Measurements from ENCODE around the gene ST8SIA5. TPM values are rescaled to one million over a fixed set of nuclear protein-coding genes. Genes with fewer than 3 reads are reported as not detected.

The ST8SIA5 gene
- total and polyA plus RNA-seq, 2 donors (not counting 3 experiments of a cell fraction or from before 2014, with no cell fraction given): 0.25 to 0.62 TPM

GRCh38 chr18:46728219-46728930 is 28.5 kb downstream of the ST8SIA5 start:
- FAIRE-seq: no peak

GRCh38 chr18:46727177-46727576 is 29.7 kb downstream of the ST8SIA5 start:
- TF ChIP-seq JUN (IDR thresholded peaks at IDR 0.05; ENCODE audit: borderline replicate concordance, insufficient read depth, insufficient read length, low read depth) (no peak), POLR2AphosphoS5 (IDR thresholded peaks at IDR 0.05; ENCODE audit: insufficient read depth, low read depth, low read length) (no peak), EZH2 (IDR thresholded peaks at IDR 0.05; ENCODE audit: borderline replicate concordance, low read depth, low read length, severe bottlenecking) (no peak), POLR2A (IDR thresholded peaks at IDR 0.05; ENCODE audit: low read depth, low read length) (no peak), GATA2 (IDR thresholded peaks at IDR 0.05; ENCODE audit: insufficient read depth, insufficient read length, low read depth, low read length) (no peak), MYC (IDR thresholded peaks at IDR 0.05; ENCODE audit: low read depth, low read length) (no peak), CTCF (IDR thresholded peaks at IDR 0.05; ENCODE audit: extremely low read depth in 1 of 2, insufficient read depth in 1 of 2, low read depth in 1 of 2, low read length in 2 of 2) (no peak)
- TF ChIP-seq, protein P1, sequence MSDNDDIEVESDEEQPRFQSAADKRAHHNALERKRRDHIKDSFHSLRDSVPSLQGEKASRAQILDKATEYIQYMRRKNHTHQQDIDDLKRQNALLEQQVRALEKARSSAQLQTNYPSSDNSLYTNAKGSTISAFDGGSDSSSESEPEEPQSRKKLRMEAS (IDR thresholded peaks at IDR 0.05; ENCODE audit: insufficient read depth, insufficient read length): no peak
- Histone ChIP-seq H3K9me3 (replicated peaks; ENCODE audit: control insufficient read depth, insufficient read depth, low read length) (no peaks in the 10 kb centered on the region), H3K36me3 (ENCODE audit: control insufficient read depth in 2 of 2, extremely low read depth in 1 of 2, insufficient read depth in 2 of 2, low read length in 2 of 2) (no peaks in the 10 kb centered on the region), H3K27me3 (ENCODE audit: control insufficient read depth in 2 of 2, insufficient read depth in 2 of 2, low read length in 2 of 2) (no peaks in the 10 kb centered on the region), H3K4me1 (ENCODE audit: control insufficient read depth, extremely low read depth, insufficient read depth, low read length) (no peaks in the 10 kb centered on the region), H2AFZ (ENCODE audit: low read depth, low read length) (no peak overlapping the region), H3K9ac (replicated peaks; ENCODE audit: extremely low read depth, insufficient read depth, low read length) (no peak overlapping the region), H3K9me1 (replicated peaks; ENCODE audit: control insufficient read depth, extremely low read depth, insufficient read depth, low read length) (no peaks in the 10 kb centered on the region), H3K79me2 (ENCODE audit: control insufficient read depth, insufficient read depth, low read length) (no peaks in the 10 kb centered on the region), H3K4me3 (replicated peaks in 1 of 3; ENCODE audit: insufficient read depth in 1 of 3, low read depth in 1 of 3, low read length in 3 of 3) (no peak overlapping the region), H3K27ac (ENCODE audit: insufficient read depth, low read depth, low read length) (no peak overlapping the region), H4K20me1 (replicated peaks; ENCODE audit: control insufficient read depth, extremely low read depth, insufficient read depth, low read length) (no peaks in the 10 kb centered on the region), H3K4me2 (ENCODE audit: insufficient read depth, low read length) (no peak overlapping the region)
- POLR2A ChIA-PET: no interaction called here
- FAIRE-seq (no peak), DNase-seq (ENCODE audit: low read depth, low spot score) (no peak)
- intact Hi-C loops (cut with micrococcal nuclease): no loop called here
- BruUV-seq (replicated peaks): no TSS peak
- CTCF ChIA-PET: no interaction called here
- dilution Hi-C loops (cut with MboI; ENCODE audit: extremely low pct_ligation_motif_present, low sequenced_read_pairs): no loop called here

More at GRCh38 chr18:46728219-46728930, 28.5 kb downstream of the ST8SIA5 start:
- Histone ChIP-seq H3K79me2 (ENCODE audit: control insufficient read depth, insufficient read depth, low read length) (no peaks in the 10 kb centered on the region), H3K4me2 (ENCODE audit: insufficient read depth, low read length) (no peak overlapping the region), H3K36me3 (ENCODE audit: control insufficient read depth in 2 of 2, extremely low read depth in 1 of 2, insufficient read depth in 2 of 2, low read length in 2 of 2) (no peaks in the 10 kb centered on the region), H4K20me1 (replicated peaks; ENCODE audit: control insufficient read depth, extremely low read depth, insufficient read depth, low read length) (no peaks in the 10 kb centered on the region), H3K27me3 (ENCODE audit: control insufficient read depth in 2 of 2, insufficient read depth in 2 of 2, low read length in 2 of 2) (no peaks in the 10 kb centered on the region), H3K9me3 (replicated peaks; ENCODE audit: control insufficient read depth, insufficient read depth, low read length) (no peaks in the 10 kb centered on the region), H3K27ac (ENCODE audit: insufficient read depth, low read depth, low read length) (no peak overlapping the region), H3K9ac (replicated peaks; ENCODE audit: extremely low read depth, insufficient read depth, low read length) (no peak overlapping the region), H2AFZ (ENCODE audit: low read depth, low read length) (no peak overlapping the region), H3K4me3 (replicated peaks in 1 of 3; ENCODE audit: insufficient read depth in 1 of 3, low read depth in 1 of 3, low read length in 3 of 3) (no peak overlapping the region), H3K9me1 (replicated peaks; ENCODE audit: control insufficient read depth, extremely low read depth, insufficient read depth, low read length) (no peaks in the 10 kb centered on the region), H3K4me1 (ENCODE audit: control insufficient read depth, extremely low read depth, insufficient read depth, low read length) (no peaks in the 10 kb centered on the region)
- no peak for TF ChIP-seq MYC (IDR thresholded peaks at IDR 0.05; ENCODE audit: low read depth, low read length)
- TF ChIP-seq POLR2A (IDR thresholded peaks at IDR 0.05; ENCODE audit: low read depth, low read length): no peak
- no peak for TF ChIP-seq POLR2AphosphoS5 (IDR thresholded peaks at IDR 0.05; ENCODE audit: insufficient read depth, low read depth, low read length)
- ChIA-PET POLR2A (no interaction called here), CTCF (no interaction called here)
- intact Hi-C loops (cut with micrococcal nuclease) (no loop called here), dilution Hi-C loops (cut with MboI; ENCODE audit: extremely low pct_ligation_motif_present, low sequenced_read_pairs) (no loop called here)
- no TSS peak for BruUV-seq (replicated peaks)
- no peak for DNase-seq (ENCODE audit: low read depth, low spot score)

Data from endothelial cell of umbilical vein (primary cell).